Forelimb muscle (tissue), 1 donor: ENCODE measurements around the gene FBXO38. TPM values are rescaled to one million over a fixed set of nuclear protein-coding genes. Genes with fewer than 3 reads are reported as not detected.

Experiments used
- DNase-seq: peaks from one replicate; pipeline ENCODE4 v3.0.0-alpha.2; 2013; ENCODE audit warnings: low read depth
- polyA plus RNA-seq: library from polyadenylated mRNA; unstranded; fragments of 120-200 nt; gene quantifications from one replicate; pipeline ENCODE4 v1.2.1, GENCODE V29; 2013; ENCODE audit not compliant: insufficient read length

The FBXO38 gene, protein sequence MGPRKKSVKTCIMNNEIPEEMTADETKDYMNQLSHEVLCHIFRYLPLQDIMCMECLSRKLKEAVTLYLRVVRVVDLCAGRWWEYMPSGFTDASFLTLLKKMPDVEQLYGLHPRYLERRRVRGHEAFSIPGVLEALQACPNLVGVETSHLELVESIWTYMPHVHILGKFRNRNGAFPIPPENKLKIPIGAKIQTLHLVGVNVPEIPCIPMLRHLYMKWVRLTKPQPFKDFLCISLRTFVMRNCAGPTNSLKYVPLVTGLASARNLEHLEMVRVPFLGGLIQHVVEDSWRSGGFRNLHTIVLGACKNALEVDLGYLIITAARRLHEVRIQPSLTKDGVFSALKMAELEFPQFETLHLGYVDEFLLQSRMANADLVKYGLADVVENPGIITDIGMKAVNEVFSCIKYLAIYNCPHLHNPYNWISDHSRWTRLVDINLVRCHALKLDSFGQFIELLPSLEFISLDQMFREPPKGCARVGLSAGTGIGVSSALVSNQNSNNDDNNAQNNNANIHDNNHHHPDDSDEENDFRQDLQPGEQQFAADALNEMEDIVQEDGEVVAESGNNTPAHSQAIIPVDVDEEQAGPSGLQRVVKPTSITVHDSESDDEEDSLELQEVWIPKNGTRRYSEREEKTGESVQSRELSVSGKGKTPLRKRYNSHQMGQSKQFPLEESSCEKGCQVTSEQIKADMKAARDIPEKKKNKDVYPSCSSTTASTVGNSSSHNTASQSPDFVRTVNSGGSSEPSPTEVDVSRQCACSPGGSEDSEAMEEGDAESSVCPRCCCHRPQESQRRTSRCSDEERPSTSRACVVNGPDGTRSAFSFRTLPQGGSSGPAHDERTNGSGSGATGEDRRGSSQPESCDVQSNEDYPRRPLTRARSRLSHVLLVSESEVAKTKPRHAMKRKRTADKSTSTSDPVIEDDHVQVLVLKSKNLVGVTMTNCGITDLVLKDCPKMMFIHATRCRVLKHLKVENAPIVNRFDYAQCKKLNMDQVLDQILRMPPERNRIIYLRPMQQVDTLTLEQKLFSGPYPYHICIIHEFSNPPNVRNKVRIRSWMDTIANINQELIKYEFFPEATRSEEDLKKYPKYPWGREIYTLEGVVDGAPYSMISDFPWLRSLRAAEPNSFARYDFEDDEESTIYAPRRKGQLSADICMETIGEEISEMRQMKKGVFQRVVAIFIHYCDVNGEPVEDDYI
- 26.4 TPM for polyA plus RNA-seq

DNA sequence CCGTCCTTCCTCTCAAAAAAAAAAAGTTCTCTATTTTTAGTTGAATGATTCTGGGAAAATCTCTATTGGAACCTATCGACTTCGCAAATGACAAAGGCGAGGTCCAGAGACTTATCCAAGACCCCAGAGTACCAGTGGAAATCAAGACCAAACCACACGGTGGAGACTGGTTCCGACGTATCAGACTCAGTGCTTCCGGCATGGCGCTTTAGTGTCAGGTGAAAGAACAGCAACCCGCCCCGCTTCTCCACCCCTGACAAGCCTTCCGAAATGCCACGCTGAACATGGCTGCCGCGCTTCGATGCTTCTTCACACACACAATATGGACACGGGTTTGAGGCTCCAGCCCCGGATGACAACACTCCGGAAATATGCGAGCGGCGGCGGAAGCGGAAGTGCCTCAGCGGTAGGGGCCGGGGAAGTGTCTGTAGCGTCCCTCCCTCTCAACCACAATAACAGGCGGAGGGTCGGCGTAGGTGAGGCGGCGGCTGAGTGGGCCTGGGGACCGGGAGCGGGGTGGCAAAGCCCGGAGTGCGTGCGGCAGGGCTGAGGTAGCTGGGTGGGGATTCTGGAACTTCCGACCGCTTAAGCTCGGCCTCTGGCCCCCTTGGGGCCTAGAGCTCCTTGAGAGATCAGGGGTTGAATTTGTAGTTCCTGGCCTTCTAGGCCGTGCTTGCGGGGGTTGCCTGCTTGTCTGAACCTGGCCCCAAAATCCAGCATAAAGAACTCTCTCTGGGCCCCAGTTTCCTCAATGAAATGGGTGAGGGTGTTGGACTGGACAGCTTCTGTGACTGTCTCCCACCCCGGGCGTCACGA, at the start of gene FBXO38:
Gene FBXO38 (plus strand): TSS at position 395 of the 816 bp plus-strand sequence. CDS start 10,819 bp downstream, outside the sequence.
- DNase-seq = peak; percentile 95

DNA sequence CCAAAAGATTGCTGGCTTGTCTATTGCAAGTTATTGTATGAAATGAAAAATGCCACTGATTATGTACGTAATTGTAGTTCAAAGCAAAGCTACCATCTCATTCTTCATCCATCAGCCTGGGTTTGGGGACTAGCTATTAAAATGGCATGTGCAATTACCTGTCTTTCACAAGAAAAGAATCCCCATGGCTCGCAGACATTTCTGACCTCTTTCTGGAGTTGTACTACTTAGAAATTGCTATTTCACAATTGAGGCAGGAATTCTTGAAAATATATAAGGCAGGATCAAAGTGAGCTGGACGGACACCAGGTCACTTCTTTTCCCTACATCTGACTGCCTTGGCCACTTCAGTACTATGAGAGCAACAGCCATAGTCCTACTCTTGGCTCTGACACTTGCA, 48.5 kb upstream of the FBXO38 start, which contains the start of gene SPINK9:
Gene SPINK9 (plus strand): TSS at position 301 of the 400 bp plus-strand sequence. CDS start 55 bp downstream, at position 356.
- DNase-seq = no peak

DNA sequence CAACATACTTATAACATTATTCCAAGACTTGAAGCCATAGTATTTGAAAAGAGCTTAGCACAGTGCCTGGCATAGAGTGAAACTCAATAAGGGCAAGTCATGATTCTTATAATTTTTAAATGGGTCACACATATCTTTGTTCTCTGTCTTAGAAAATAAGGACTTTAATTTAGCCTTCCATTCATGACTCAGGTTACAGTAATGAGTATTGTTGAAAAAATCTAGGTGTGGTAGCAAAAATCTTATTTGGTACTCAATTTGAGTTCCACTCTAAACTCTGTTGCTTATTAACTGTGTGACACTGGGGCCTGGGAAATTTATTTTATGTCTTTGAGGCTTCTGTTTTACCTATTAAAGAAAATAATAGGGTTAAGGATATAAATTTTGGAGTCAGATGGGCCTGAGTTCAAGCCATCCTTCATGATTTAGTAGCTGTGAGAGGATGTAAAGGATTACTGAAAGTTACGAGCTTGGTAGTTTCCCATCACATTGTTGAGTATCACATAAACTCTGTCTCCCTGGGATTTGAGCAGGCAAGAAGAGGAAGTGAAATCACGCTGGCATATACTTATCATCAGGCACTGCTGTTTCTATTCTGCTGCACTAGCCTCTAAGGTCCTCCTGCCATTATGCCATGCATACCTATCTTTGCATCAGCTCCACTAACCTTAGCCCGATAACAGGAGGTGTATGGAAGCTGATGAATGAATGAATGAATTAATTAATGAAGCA, 46.9 kb upstream of the FBXO38 start:
- no peak for DNase-seq

DNA sequence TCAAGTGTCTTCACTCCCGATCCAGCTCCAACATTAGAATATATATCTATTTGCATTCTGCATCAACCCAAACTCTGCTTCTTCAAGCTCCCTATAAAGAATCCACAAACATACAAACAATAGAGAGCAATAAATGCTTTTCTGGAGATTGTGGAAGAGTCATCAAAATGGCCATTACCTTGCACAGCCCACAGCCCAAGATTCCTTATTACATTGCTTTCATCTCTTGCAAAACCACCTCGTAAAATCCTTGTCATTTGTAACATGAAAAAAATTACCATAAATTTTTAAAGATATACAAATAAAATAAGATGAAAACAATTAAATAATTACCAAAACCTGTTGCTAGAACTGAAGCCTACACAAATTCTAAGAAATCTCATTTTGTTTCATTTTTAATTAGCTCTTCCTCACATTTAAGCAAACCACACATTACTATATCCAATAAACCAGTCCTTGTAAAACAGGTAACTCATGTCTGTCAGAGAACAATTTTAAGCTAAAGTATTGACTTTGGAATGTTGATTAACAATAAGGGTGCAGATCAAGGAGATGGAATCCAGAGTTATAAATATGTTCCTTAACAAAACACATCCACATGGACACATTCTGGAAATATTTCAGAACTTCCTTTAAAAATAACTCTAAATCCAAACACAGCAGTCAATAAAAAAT, 41.2 kb upstream of the FBXO38 start:
- DNase-seq = no peak

DNA sequence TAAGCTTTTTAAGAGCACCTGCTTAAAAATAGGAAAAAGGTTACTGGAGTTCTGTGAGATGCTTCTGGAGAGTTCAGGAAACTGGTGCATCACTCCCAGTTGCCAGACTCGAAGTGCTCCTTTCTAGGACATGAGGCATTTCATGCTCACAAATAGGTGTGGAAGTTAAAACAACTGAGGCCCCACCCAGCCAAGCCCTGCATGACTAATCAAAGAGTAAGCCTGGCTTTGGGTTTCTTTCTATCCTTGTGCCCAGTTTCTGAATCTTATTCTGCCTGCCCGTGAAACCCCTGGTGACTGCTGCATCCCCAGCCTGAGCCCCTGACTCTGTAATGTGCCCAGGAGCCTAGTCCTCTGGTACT, 40.7 kb upstream of the FBXO38 start:
- DNase-seq = no peak

DNA sequence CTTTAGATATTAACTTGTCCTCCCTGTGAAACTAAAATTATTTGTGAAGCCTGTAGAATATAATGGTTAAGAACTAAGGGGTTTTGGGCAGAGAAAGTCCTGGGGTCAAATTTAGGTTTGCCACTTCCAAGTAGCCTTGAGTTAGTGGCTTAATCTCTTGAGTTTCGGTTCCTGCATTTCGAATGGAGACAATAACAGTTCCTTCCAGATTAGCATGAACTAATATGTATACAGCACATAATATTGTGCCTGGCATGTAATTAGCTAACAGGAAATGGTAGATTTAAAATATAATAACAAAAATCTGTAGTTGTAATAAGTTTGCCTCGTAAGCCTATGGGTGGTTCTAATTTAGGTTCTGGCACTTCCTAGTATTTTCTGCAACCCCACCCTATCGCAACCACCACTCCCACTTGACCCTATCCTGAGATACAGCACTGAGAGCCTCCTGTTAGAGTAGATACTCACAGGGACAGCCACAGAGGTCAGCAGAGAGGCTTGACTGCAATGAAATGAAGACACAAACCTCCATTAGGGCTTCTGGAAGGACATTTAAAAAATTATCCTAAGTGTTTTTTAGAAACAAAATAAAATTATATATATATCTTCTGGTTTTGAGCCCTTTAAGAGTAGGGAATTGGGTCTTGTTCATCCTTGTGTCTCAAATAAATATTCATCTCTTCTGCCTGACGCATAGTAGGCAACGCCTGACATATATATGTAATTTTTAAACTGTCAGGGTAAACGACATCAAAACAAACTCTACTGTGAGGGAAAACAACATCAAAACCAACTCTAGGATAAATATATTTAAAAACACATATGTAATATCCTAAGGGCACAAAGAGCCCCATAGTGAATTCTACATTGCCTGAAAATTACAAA, 39.9 kb upstream of the FBXO38 start:
- no peak for DNase-seq

DNA sequence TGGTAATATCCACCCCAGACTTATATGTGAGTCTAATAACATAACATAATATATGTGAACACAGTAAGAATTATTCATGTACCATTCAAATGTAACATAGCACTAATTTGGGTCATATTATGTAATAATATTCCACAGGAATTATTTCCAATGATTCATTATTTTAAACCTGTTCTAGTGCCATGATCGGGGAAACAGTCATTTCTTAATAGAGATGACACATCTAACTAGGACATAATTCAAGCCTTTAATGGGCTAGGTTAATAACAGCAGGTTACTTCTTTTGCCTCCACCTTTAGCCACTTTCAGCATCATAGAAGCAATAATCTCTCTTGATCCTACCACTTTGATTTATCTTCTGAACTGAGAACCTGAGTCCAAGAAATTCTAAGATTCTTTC, 36.1 kb upstream of the FBXO38 start:
- no peak for DNase-seq

DNA sequence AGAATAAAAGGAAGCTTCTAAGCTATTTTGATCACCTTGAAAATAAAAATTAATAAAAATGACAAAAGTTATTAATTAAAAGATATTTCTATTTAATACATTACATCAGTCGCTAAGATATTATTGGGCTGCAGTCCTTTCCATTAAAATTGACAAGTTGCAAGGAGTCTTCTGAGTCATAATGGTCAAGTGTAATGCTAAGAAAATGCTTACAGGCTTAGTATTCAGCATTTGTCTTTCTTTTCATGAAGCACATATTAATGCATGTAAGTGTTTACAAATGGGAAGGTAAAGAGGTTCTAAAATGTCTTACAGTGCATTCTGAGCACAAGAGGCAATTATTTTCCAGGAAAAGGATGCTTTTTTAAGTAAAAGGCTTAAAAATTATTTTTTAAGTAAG, 31.1 kb upstream of the FBXO38 start:
- DNase-seq = no peak

DNA sequence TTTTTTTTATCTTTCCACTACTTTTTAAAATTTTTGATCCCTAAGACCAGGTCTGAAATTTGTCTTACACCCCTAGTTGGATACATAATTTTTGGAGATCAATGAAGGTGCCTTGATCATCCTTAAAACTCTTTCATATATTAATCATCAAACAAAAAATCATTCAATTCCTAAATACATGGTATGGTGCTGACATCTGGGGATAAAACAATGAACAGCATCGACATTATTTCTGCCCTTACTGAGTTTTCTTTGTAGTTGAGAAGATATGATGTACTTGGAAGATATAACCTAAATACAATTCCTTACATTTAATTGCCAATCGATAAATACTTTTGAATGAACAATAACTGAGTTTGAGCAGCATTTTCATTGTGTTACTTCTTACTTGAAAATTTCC, 30.1 kb upstream of the FBXO38 start:
- DNase-seq = no peak

DNA sequence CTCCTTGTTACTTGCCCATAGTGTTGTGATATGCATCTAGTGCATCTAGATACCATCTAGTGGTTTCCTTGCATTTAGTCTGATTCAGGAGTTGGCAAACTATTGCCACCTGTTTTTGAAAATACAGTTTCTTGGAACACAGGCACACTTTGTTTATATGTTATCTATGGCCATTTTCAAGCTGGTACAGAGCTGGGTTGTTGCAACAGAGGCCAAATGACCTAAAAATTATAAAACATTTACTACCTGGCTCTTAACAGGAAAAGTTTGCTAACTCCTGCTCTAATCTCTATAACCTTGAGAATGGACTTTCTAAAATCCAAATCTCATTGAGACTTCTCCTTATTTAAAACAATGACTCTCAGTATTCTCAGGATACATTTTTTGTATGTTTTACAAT, 19.4 kb upstream of the FBXO38 start:
- no peak for DNase-seq

DNA sequence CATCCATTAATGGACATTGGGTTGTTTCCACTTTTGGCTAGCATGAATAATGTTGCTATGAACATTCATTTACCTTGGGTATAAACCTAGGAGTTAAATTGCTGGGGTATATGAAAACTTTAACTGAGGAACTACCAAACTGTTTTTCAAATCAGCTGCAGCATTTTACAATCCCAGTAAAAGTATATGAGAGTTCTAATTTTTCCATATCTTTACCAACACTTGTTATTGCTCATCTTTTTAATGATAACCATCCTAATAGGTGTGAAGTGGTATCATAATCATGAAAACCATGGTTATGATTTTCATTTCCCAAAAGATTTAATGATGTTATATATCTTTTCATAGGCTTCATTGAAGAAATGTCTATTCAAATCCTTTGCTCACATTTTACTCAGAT, 15.5 kb upstream of the FBXO38 start:
- DNase-seq = no peak

DNA sequence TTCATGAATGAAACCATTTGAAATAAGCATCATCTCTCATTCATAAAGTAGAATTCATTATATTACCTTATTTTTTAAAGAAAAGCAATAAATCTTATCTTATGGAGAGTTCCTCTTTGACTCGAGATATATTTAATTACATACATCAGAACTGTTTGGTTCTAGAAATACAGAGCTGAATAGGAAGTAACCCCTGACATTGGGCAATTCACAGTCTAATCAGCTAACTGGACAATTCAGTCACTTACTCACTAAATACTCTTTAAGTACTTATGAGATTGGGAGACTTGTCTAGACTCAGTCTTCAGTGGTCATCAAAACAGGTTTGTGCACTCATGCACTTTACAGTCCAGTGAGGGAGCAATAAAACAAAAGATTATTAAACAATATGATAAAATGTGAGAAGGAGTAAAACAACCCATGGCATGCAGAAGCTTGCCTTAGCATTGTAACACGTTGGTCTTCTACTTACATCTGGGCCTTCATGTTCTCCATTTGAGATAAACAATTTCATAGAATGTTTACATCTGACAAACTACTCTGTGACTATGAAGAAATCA, 11.5 kb upstream of the FBXO38 start:
- DNase-seq = no peak

DNA sequence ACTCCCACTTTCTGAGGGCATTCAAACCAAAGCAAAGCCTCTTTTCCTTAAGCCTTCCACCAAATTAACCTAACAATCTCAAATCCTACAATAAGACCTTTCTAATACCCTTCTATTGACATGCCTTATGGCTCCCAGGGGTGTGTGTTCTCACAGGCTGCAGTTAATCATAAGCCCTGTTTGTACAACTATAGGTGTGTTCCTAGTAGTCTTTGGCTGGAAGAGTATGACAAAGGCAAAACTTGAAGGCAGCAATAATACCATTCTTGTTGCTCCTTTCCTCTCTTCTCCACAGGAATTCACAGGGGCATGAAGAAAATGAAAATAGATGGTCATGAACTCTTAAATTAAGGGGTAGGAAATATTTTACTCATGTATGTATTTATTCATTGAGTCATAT, 10.9 kb upstream of the FBXO38 start:
- DNase-seq = no peak

DNA sequence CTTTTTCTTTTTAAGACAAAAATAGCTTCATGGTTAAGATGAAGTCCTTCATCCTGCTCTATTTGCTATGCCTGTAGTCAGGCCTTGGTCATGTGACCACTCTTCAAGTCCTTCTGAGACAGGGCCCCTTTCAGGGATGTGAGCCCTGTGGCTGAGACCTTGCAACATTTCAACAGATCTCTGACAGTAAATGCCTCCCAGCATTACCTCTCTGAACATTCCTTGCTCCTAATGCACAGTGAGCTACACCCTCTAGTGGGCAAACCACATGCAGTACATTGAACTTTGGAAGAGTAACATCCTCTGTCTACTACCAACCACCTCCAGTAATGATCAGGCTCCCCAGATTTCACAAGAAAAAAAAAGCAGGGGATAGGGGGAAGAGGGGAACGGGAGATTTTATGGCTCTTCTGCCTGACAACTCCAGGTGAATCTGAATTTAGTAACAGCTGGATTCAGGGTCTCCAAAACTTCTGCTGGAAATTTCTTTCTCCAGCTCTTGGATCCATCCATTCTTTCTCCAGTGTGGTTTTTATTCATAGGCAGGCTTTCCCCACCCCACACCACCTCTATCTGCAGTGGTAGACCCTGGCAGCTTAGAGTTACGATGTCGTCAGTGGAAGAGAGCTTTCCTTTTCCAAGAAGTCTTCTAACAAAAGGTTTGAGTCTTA, 8.9 kb upstream of the FBXO38 start:
- DNase-seq = no peak

DNA sequence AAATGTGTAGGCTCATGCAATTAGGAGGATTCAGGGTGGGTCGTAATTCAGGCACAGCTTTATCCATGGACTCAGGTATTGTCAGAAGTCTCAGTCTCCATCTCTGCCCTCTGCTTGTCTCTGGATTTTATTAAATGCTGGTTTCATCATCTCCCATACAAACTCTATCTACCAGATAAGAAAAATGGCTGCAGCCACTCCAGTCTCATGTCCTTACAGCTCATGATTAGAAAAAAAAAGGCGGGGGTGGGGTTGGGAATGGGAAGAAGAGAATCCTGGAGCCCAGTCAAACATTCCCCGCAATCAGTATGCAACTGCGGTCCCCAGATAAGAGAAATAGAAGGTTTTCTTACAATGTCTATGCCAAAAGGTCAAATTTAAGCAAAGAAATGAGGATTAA, 7.6 kb upstream of the FBXO38 start:
- no peak for DNase-seq

DNA sequence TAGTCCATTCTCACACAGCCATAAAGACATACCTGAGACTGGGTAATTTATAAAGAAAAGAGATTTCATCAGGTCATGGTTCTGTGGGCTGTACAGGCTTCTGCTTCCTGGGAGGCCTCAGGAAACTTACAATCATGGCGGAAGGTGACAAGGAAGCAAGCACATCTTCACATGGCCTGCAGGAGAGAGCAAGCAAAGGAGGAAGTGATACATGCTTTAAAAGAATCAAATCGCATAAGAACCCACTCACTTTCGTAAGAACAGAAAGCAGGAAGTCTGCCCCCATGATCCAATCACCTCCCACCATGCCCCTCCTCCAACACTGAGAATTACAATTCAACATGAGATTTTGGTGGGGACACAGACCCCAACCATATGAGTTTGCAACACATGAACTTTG, 5.1 kb upstream of the FBXO38 start:
- no peak for DNase-seq

DNA sequence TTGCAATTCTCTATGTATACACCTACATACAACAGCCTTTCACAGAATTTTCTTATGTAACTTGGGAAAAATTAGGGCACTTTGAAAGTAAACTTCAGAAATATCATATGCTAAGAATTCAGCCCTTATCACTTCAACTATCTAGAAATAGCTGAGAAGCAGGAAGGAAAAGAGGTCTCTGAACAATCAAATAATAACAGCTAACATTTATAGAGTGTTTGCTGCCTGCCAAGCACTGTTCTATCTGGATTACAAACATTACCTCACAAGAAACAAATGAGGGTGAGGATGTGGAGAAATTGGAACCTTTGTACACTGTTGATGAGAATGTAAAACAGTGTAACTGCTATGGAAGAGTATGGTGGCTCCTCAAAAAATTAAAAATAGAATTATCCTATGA, 4.4 kb upstream of the FBXO38 start:
- DNase-seq = no peak

DNA sequence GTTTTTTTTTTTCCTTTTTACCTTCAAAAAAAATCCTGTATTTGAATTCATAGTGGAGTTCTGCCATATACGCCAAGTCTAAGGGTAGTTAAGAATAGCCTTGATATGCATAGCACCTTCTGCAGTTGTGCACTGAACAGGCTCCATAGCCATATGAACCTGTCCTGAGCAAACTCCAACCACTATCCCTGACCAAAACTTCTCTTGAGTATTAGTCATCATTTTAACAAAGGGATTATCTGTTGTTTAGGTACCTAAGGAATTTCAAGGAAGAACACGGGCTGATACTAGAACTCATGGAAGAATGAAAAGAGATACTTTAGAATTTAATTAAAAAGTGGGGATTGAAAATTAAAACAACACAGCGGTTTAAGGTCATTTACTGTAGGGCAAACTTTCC, 1.9 kb upstream of the FBXO38 start:
- no peak for DNase-seq
